ENCODE data around the gene NT5M. TPM values are rescaled to one million over a fixed set of nuclear protein-coding genes. Genes with fewer than 3 reads are reported as not detected.

The NT5M gene
- polyA plus RNA-seq, 3 donors, result 0.23 to 0.57 (median 0.25) TPM

DNA sequence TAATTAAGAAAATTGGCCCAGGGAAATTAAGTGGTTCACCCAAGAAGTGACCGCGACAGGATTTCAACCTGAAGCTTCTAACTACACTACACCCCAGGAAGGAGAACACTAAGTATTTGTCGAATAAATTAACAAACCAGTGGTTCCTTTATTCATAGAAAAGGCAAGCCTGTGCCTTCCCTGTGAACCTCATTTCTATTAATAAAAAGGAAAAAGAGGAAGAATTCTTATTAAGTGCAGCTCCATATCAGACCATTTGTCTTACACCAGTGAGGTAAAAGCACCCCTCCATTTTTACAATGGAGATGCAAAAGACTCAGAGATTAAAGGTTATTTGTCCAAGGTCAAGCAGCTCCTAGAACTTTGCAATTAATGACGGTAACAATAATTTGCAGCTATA is 23.9 kb upstream of the NT5M start:
- peak overlapping the region; percentile 54 to 97 (median 78) for H3K27ac Mint-ChIP-seq
- H3K4me1 ChIP-seq (ENCODE audit: control insufficient read depth in 1 of 2, insufficient read depth in 2 of 2, low read length in 2 of 2), result peaks cover 67 to 72% of the 10 kb centered on the region in 2 donors
- H3K9me3 ChIP-seq (replicated peaks in 1 of 2; ENCODE audit: control insufficient read depth in 1 of 2, insufficient read depth in 1 of 2, low read length in 2 of 2), result no peaks in the 10 kb centered on the region
- peak overlapping the region in 1 of 2 donors; percentile 90 for H3K27ac ChIP-seq (ENCODE audit: low read depth in 1 of 2, low read length in 2 of 2)
- peaks cover 63% of the 10 kb centered on the region for H3K79me2 ChIP-seq (ENCODE audit: insufficient read depth, low read length)
- peaks cover 7% of the 10 kb centered on the region in 2 donors for H3K36me3 Mint-ChIP-seq
- peaks cover 0 to 2% (median 0%) of the 10 kb centered on the region in 3 donors for H3K27me3 Mint-ChIP-seq (ENCODE audit: low read depth in 3 of 3)
- H3K9me3 Mint-ChIP-seq, result no peaks in the 10 kb centered on the region
- H3K4me3 ChIP-seq (replicated peaks in 1 of 3; ENCODE audit: low read depth in 2 of 3, low read length in 3 of 3), result peak overlapping the region in 1 of 3 experiments; percentile 94
- TF ChIP-seq, protein P1, sequence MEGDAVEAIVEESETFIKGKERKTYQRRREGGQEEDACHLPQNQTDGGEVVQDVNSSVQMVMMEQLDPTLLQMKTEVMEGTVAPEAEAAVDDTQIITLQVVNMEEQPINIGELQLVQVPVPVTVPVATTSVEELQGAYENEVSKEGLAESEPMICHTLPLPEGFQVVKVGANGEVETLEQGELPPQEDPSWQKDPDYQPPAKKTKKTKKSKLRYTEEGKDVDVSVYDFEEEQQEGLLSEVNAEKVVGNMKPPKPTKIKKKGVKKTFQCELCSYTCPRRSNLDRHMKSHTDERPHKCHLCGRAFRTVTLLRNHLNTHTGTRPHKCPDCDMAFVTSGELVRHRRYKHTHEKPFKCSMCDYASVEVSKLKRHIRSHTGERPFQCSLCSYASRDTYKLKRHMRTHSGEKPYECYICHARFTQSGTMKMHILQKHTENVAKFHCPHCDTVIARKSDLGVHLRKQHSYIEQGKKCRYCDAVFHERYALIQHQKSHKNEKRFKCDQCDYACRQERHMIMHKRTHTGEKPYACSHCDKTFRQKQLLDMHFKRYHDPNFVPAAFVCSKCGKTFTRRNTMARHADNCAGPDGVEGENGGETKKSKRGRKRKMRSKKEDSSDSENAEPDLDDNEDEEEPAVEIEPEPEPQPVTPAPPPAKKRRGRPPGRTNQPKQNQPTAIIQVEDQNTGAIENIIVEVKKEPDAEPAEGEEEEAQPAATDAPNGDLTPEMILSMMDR (IDR thresholded peaks at IDR 0.05), result no peak
- peaks cover 63% of the 10 kb centered on the region for H3K4me1 Mint-ChIP-seq
- H3K27me3 ChIP-seq (ENCODE audit: control insufficient read depth in 2 of 2, insufficient read depth in 2 of 2, low read length in 2 of 2), result no peaks in the 10 kb centered on the region
- WGBS (ENCODE audit: insufficient coverage), result 83% methylated on average over 1 of the region's 4 CpGs
- H3K4me3 Mint-ChIP-seq, result peak overlapping the region in 1 of 2 donors; percentile 96
- H3K36me3 ChIP-seq (replicated peaks in 1 of 2; ENCODE audit: control insufficient read depth in 1 of 2, insufficient read depth in 2 of 2, low read length in 2 of 2), result peaks cover 2 to 10% of the 10 kb centered on the region in 2 donors
- H2AFZ ChIP-seq (ENCODE audit: insufficient read depth, low read depth, low read length, poor library complexity, severe bottlenecking), result no peak overlapping the region
- H3K9ac ChIP-seq (ENCODE audit: insufficient read depth, low read length, poor library complexity, severe bottlenecking), result no peak overlapping the region
- intact Hi-C loops (cut with micrococcal nuclease), result loop anchor here in 1 of 2 donors (2.0 kb wide), 1 partner anchor 23 kb away; the partner anchor contains the start of gene NT5M
- no peak for DNase-seq
- peaks cover 56% of the 10 kb centered on the region for H4K20me1 ChIP-seq (ENCODE audit: insufficient read depth, low read length)
- peak overlapping the region; percentile 76 for H3K4me2 ChIP-seq (replicated peaks; ENCODE audit: extremely low read depth, low read length, poor library complexity, severe bottlenecking)

DNA sequence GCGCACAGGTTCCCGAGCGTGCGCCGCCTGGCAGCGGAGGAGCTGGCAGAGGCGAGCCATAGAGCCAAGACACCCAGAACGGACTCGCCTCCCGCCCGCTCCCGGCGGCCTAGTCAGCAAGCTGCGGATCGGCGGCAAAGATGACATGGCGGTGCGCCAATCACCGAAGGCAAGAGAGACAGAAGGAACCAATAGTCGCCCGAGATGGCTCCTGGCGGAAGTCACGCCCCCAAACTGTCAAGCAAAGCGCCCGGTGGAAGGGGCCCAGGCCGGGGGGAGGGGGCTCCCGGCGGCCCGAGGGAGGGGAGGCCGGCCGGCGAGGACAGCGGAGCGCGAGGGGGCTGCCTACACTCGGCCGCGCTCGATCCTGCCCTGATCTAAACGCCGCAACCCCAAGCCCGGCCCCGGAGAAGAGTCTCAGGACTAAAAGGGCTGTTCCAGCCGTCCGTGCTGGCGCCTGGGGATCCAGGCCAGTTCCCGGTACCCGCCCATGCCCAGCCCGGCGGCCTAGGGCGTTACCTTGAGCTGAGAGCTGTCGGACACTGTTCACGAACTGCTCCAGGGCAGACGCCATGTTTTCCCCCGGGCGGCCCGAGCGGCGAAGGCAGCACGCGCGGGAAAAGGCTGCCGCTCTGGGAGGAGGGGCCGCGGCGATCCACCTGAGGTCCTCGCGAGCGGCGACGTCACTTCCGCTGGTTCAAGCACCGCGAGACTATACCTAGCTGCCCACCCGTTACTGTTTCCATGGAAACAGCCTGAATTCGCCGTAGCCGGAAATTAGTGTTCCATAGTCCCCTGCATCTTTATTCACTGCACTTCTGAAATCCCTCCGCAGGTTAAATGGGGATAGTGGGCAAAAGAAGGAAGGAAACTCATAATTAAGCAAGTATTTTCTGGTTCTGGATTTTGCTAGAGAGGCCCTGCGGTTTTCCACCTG is 22.3 kb upstream of the NT5M start, which contains the start of gene COPS3:
Gene COPS3 (minus strand): TSS at position 634 of the 937 bp plus-strand sequence. CDS start 60 bp downstream, at position 574.
- no peaks in the 10 kb centered on the region for H3K9me3 ChIP-seq (replicated peaks in 1 of 2; ENCODE audit: control insufficient read depth in 1 of 2, insufficient read depth in 1 of 2, low read length in 2 of 2)
- H3K36me3 ChIP-seq (replicated peaks in 1 of 2; ENCODE audit: control insufficient read depth in 1 of 2, insufficient read depth in 2 of 2, low read length in 2 of 2), result no peaks in the 10 kb centered on the region
- H3K4me3 ChIP-seq (replicated peaks in 1 of 3; ENCODE audit: low read depth in 2 of 3, low read length in 3 of 3), result peak within 1 kb of the TSS; percentile 57 to 94 (median 87)
- H3K4me1 Mint-ChIP-seq, result peaks cover 54% of the 10 kb centered on the region
- H3K4me2 ChIP-seq (replicated peaks; ENCODE audit: extremely low read depth, low read length, poor library complexity, severe bottlenecking), result peak within 1 kb of the TSS; percentile 76
- peak within 1 kb of the TSS; percentile 95 for H2AFZ ChIP-seq (ENCODE audit: insufficient read depth, low read depth, low read length, poor library complexity, severe bottlenecking)
- under 1% methylated on average over 75 of the region's 80 CpGs for WGBS (ENCODE audit: insufficient coverage)
- peak within 1 kb of the TSS; percentile 92 for H3K9ac ChIP-seq (ENCODE audit: insufficient read depth, low read length, poor library complexity, severe bottlenecking)
- peak; percentile 93 to 97 (median 96) for DNase-seq
- H3K27me3 Mint-ChIP-seq (ENCODE audit: low read depth in 3 of 3), result peaks cover 0 to 2% (median 0%) of the 10 kb centered on the region in 3 donors
- peak within 1 kb of the TSS; percentile 79 to 96 for H3K4me3 Mint-ChIP-seq
- H3K9me3 Mint-ChIP-seq, result no peaks in the 10 kb centered on the region
- H4K20me1 ChIP-seq (ENCODE audit: insufficient read depth, low read length), result peaks cover 44% of the 10 kb centered on the region
- TF ChIP-seq, protein P1 (IDR thresholded peaks at IDR 0.05), result no peak
- H3K27me3 ChIP-seq (ENCODE audit: control insufficient read depth in 2 of 2, insufficient read depth in 2 of 2, low read length in 2 of 2), result no peaks in the 10 kb centered on the region
- H3K36me3 Mint-ChIP-seq, result no peaks in the 10 kb centered on the region
- intact Hi-C loops (cut with micrococcal nuclease), result loop anchor here (2.0 to 5.0 kb wide), 2 partner anchors 44 kb away; partner anchors contain the start of gene FLCN (in 2 of the 2)
- peaks cover 54 to 64% of the 10 kb centered on the region in 2 donors for H3K4me1 ChIP-seq (ENCODE audit: control insufficient read depth in 1 of 2, insufficient read depth in 2 of 2, low read length in 2 of 2)
- H3K79me2 ChIP-seq (ENCODE audit: insufficient read depth, low read length), result peaks cover 49% of the 10 kb centered on the region
- peak within 1 kb of the TSS; percentile 89 to 97 (median 95) for H3K27ac Mint-ChIP-seq
- H3K27ac ChIP-seq (ENCODE audit: low read depth in 1 of 2, low read length in 2 of 2), result peak within 1 kb of the TSS; percentile 90 to 95
